WTC11 (cell line): Measurements from ENCODE around the gene SCNN1B. TPM values are rescaled to one million over a fixed set of nuclear protein-coding genes. Genes with fewer than 3 reads are reported as not detected.

ENCODE experiments used
- ATAC-seq: fragments of 200-7000 bp; cut with Tn5 transposase; 2 replicates; pipeline ENCODE4 v1.10.0; 2021; ENCODE audit warnings: mild to moderate bottlenecking, moderate library complexity
- CTCF ChIA-PET: fragments of 300-600 bp; sonication (Branson Sonifier 250); formaldehyde crosslinking; loops from one replicate; lab custom pipeline; 2021; ENCODE audit warnings: antibody characterized with exemption; lab: Charles Lee
- POLR2A ChIA-PET: fragments of 350-600 bp; sonication (Branson Sonifier 250); formaldehyde crosslinking; loops from one replicate; lab custom pipeline; 2021; ENCODE audit warnings: antibody characterized with exemption; lab: Charles Lee
- DNase-seq: peaks from one replicate; pipeline ENCODE4 v3.0.0; 2021; ENCODE audit warnings: low spot score
- H3K27ac Mint-ChIP-seq: 2 replicates; pipeline ENCODE4 v1.8.0; 2021; ENCODE audit warnings: mixed read lengths
- H3K27me3 Mint-ChIP-seq: 2 replicates; pipeline ENCODE4 v1.8.0; 2021; ENCODE audit warnings: low read depth, mild to moderate bottlenecking, moderate library complexity, mixed read lengths
- H3K36me3 Mint-ChIP-seq: 2 replicates; pipeline ENCODE4 v1.8.0; 2021; ENCODE audit warnings: mixed read lengths
- H3K4me1 Mint-ChIP-seq: 2 replicates; pipeline ENCODE4 v1.8.0; 2022; ENCODE audit warnings: mixed read lengths
- H3K4me3 Mint-ChIP-seq: 2 replicates; pipeline ENCODE4 v1.8.0; 2021; ENCODE audit warnings: mild to moderate bottlenecking, moderate library complexity, mixed read lengths
- H3K9me3 Mint-ChIP-seq: 2 replicates; pipeline ENCODE4 v1.8.0; 2021; ENCODE audit warnings: mixed read lengths
- ARID4B ChIP-seq: sonication (generic); formaldehyde crosslinking; IDR thresholded peaks from 2 replicates; pipeline ENCODE4 v1.8.0; 2023; ENCODE audit warnings: missing genetic modification reagents, mild to moderate bottlenecking, borderline replicate concordance
- ATF6 ChIP-seq: sonication (generic); formaldehyde crosslinking; IDR thresholded peaks from 2 replicates; pipeline ENCODE4 v1.8.1; 2023; ENCODE audit warnings: mild to moderate bottlenecking, missing genetic modification reagents
- CBFB ChIP-seq: sonication (generic); formaldehyde crosslinking; IDR thresholded peaks from 2 replicates; pipeline ENCODE4 v1.8.1; 2022; ENCODE audit warnings: mild to moderate bottlenecking, low read depth, missing genetic modification reagents
- CREB1 ChIP-seq: sonication (generic); formaldehyde crosslinking; IDR thresholded peaks from 2 replicates; pipeline ENCODE4 v1.8.0; 2023; ENCODE audit warnings: mild to moderate bottlenecking, missing genetic modification reagents
- FOXP1 ChIP-seq: sonication (generic); formaldehyde crosslinking; IDR thresholded peaks from 2 replicates; pipeline ENCODE4 v1.8.0; 2022; ENCODE audit warnings: missing genetic modification reagents, mild to moderate bottlenecking, moderate library complexity, borderline replicate concordance
- GRHL2 ChIP-seq: fragments of 250-450 bp; sonication (Bioruptor Pico); IDR thresholded peaks from 2 replicates; pipeline ENCODE4 v1.8.0; 2022; ENCODE audit warnings: mild to moderate bottlenecking, moderate library complexity; ENCODE audit not compliant: insufficient replicate concordance, severe bottlenecking
- JAZF1 ChIP-seq: fragments of 250-450 bp; sonication (Bioruptor Pico); IDR thresholded peaks from 2 replicates; pipeline ENCODE4 v1.9.0; 2021; ENCODE audit warnings: moderate library complexity, mild to moderate bottlenecking, inconsistent platforms
- MLX ChIP-seq: sonication (generic); formaldehyde crosslinking; IDR thresholded peaks from 2 replicates; pipeline ENCODE4 v1.8.1; 2023; ENCODE audit warnings: mild to moderate bottlenecking, missing genetic modification reagents, moderate library complexity
- NR2C2 ChIP-seq: sonication (generic); formaldehyde crosslinking; IDR thresholded peaks from 2 replicates; pipeline ENCODE4 v1.8.0; 2022; ENCODE audit warnings: mild to moderate bottlenecking, missing genetic modification reagents
- NR3C1 ChIP-seq: sonication (generic); formaldehyde crosslinking; conservative IDR thresholded peaks from 2 replicates; pipeline ENCODE4 v1.8.1; 2023; ENCODE audit warnings: low read depth, mild to moderate bottlenecking, missing genetic modification reagents
- SMAD3 ChIP-seq: sonication (generic); formaldehyde crosslinking; IDR thresholded peaks from 2 replicates; pipeline ENCODE4 v1.8.0; 2022; ENCODE audit warnings: missing genetic modification reagents, mild to moderate bottlenecking, borderline replicate concordance
- SP1 ChIP-seq: sonication (generic); formaldehyde crosslinking; conservative IDR thresholded peaks from 2 replicates; pipeline ENCODE4 v1.8.1; 2022; ENCODE audit warnings: missing genetic modification reagents
- TEAD1 ChIP-seq: sonication (generic); formaldehyde crosslinking; IDR thresholded peaks from 2 replicates; pipeline ENCODE4 v1.8.0; 2022; ENCODE audit warnings: mild to moderate bottlenecking, missing genetic modification reagents
- TEAD4 ChIP-seq: sonication (generic); formaldehyde crosslinking; IDR thresholded peaks from 2 replicates; pipeline ENCODE4 v1.8.0; 2022; ENCODE audit warnings: mild to moderate bottlenecking, missing genetic modification reagents
- USF1 ChIP-seq: sonication (generic); formaldehyde crosslinking; IDR thresholded peaks from 2 replicates; pipeline ENCODE4 v1.8.0; 2022; ENCODE audit warnings: mild to moderate bottlenecking, missing genetic modification reagents
- ZBTB21 ChIP-seq: sonication (generic); formaldehyde crosslinking; IDR thresholded peaks from 2 replicates; pipeline ENCODE4 v1.8.1; 2023; ENCODE audit warnings: mild to moderate bottlenecking, missing genetic modification reagents, borderline replicate concordance
- ZNF232 ChIP-seq: sonication (generic); formaldehyde crosslinking; IDR thresholded peaks from 2 replicates; pipeline ENCODE4 v1.8.0; 2022; ENCODE audit warnings: mild to moderate bottlenecking, missing genetic modification reagents
- total RNA-seq: library from RNA; stranded (reverse); gene quantifications from 3 replicates; pipeline ENCODE4 v1.2.3, GENCODE V29; 2021
- TF ChIP-seq, protein P1 (sequence below): sonication (generic); formaldehyde crosslinking; IDR thresholded peaks from 2 replicates; pipeline ENCODE4 v1.8.1; 2023; ENCODE audit warnings: mild to moderate bottlenecking, missing genetic modification reagents, moderate library complexity
- TF ChIP-seq, protein P2 (sequence below): sonication (generic); formaldehyde crosslinking; IDR thresholded peaks from 2 replicates; pipeline ENCODE4 v1.8.1; 2022; ENCODE audit warnings: missing genetic modification reagents, borderline replicate concordance

Gene SCNN1B
- total RNA-seq, 1 experiment from 2014 or later, result 4.8 TPM

DNA sequence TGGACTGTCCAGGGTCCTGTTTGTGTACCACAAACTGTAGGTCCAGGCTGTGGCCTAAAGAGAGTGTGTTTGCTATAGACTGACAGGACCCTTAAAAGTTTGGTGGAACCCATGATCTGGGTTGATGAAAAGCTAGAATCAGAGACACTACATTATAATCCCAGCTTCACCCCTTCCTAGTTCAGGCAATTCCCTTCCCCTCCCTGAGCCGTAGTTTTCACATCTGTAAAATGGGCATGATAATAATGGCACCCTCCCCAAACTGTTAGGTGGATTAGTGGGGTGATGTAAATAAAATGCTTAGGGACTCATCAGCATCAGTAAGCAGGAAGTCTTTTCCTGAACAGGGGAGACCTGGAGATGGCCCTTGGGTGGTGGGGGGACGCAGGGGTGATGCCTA is 2.5 kb downstream of the SCNN1B start:
- Mint-ChIP-seq H3K4me1 (peaks cover 12% of the 10 kb centered on the region), H3K36me3 (no peaks in the 10 kb centered on the region), H3K27ac (no peak overlapping the region), H3K4me3 (no peak overlapping the region), H3K27me3 (peaks cover 44% of the 10 kb centered on the region), H3K9me3 (no peaks in the 10 kb centered on the region)
- no peak for TF ChIP-seq ZBTB21 (CRISPR knock-in tag)
- no peak for TF ChIP-seq JAZF1
- no peak for TF ChIP-seq SMAD3
- no peak for TF ChIP-seq ATF6 (CRISPR knock-in tag)
- TF ChIP-seq CREB1, result no peak
- TF ChIP-seq GRHL2 (CRISPR knock-in tag), result no peak
- TF ChIP-seq ZNF232, result no peak
- DNase-seq, result no peak
- POLR2A ChIA-PET, result no interaction called here
- CTCF ChIA-PET, result interaction anchor here (0.9 to 1.8 kb wide), 2 partner anchors 95 to 131 kb away, joined by 3 to 11 read pairs; no protein-coding TSS in a partner anchor
- no peak for ATAC-seq

- Mint-ChIP-seq H3K9me3 (peaks cover 9% of the 10 kb centered on the region), H3K27ac (no peak overlapping the region), H3K27me3 (peaks cover 29% of the 10 kb centered on the region), H3K4me1 (peaks cover 10% of the 10 kb centered on the region), H3K36me3 (0 out of 2 replicates have a peak, but pooled peaks cover 5% of the 10 kb centered on the region), H3K4me3 (no peak overlapping the region)
- ATAC-seq (no peak), DNase-seq (no peak)
- POLR2A ChIA-PET, result no interaction called here
- CTCF ChIA-PET, result interaction anchor here (0.6 to 1.8 kb wide), 3 partner anchors 36 to 129 kb away, joined by 3 to 11 read pairs (median 5); no protein-coding TSS in a partner anchor
- TF ChIP-seq SMAD3 (no peak), TEAD1 (CRISPR knock-in tag) (no peak), ARID4B (CRISPR knock-in tag) (no peak), USF1 (CRISPR knock-in tag) (no peak), NR3C1 (no peak), NR2C2 (CRISPR knock-in tag) (no peak), TEAD4 (CRISPR knock-in tag) (no peak), MLX (CRISPR knock-in tag) (no peak), CBFB (CRISPR knock-in tag) (no peak), FOXP1 (no peak), SP1 (CRISPR knock-in tag) (no peak)
- TF ChIP-seq, protein P1, sequence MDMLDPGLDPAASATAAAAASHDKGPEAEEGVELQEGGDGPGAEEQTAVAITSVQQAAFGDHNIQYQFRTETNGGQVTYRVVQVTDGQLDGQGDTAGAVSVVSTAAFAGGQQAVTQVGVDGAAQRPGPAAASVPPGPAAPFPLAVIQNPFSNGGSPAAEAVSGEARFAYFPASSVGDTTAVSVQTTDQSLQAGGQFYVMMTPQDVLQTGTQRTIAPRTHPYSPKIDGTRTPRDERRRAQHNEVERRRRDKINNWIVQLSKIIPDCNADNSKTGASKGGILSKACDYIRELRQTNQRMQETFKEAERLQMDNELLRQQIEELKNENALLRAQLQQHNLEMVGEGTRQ (CRISPR knock-in tag), result no peak
- TF ChIP-seq, protein P2, sequence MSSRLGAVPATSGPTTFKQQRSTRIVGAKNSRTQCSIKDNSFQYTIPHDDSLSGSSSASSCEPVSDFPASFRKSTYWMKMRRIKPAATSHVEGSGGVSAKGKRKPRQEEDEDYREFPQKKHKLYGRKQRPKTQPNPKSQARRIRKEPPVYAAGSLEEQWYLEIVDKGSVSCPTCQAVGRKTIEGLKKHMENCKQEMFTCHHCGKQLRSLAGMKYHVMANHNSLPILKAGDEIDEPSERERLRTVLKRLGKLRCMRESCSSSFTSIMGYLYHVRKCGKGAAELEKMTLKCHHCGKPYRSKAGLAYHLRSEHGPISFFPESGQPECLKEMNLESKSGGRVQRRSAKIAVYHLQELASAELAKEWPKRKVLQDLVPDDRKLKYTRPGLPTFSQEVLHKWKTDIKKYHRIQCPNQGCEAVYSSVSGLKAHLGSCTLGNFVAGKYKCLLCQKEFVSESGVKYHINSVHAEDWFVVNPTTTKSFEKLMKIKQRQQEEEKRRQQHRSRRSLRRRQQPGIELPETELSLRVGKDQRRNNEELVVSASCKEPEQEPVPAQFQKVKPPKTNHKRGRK, result no peak
Measured at GRCh38 chr16:23306199-23307100, 4.3 kb downstream of the SCNN1B start.
